HG03378 (cell line): ENCODE data around the gene SHKBP1.

Experiments
- ATAC-seq: cut with Tn5 transposase; IDR thresholded peaks from one replicate; pipeline ENCODE4 v1.9.1; 2021; ENCODE audit warnings: mild to moderate bottlenecking, moderate library complexity; ENCODE audit not compliant: unreplicated experiment

SHKBP1 gene

GRCh38 chr19:40630571-40631160 is 54.0 kb downstream of the SHKBP1 start:
- ATAC-seq, result no peak

GRCh38 chr19:40632311-40633036 is 55.8 kb downstream of the SHKBP1 start:
- ATAC-seq, result no peak

GRCh38 chr19:40633207-40633606 is 56.5 kb downstream of the SHKBP1 start:
- ATAC-seq, result no peak

- ATAC-seq, result no peak
These were observed 61.7 kb downstream of the SHKBP1 start for GRCh38 chr19:40638327-40638726.

GRCh38 chr19:40639638-40639982 is 62.9 kb downstream of the SHKBP1 start:
- ATAC-seq, result no peak

- no peak for ATAC-seq
These were observed 64.1 kb downstream of the SHKBP1 start for GRCh38 chr19:40640744-40641143.
